Loucy (cell line): ENCODE results near the gene ERMAP.
A peak's percentile ranks its signal among the peaks of the same experiment; 100 is the strongest.

Experiments used
- H2AFZ ChIP-seq: fragments of 200-600 bp; sonication (generic); 2 replicates; pipeline ENCODE4 v1.6.0; 2016; ENCODE audit warnings: antibody characterized with exemption, mild to moderate bottlenecking, low read length, moderate library complexity
- H3F3A ChIP-seq: fragments of 200-600 bp; 2 replicates; pipeline ENCODE4 v1.6.0; 2016; ENCODE audit warnings: antibody characterized with exemption, low read depth, mild to moderate bottlenecking
- H3K27me3 ChIP-seq: fragments of 200-600 bp; sonication (generic); 2 replicates; pipeline ENCODE4 v1.6.1; 2014; ENCODE audit warnings: low read length, mild to moderate bottlenecking; ENCODE audit not compliant: insufficient read depth, poor library complexity, severe bottlenecking
- H3K36me3 ChIP-seq: fragments of 200-600 bp; sonication (generic); 2 replicates; pipeline ENCODE4 v1.6.1; 2016; ENCODE audit warnings: low read length; ENCODE audit not compliant: insufficient read depth
- H3K4me1 ChIP-seq: fragments of 200-600 bp; sonication (generic); 2 replicates; pipeline ENCODE4 v1.5.1; 2014; ENCODE audit warnings: low read length, mild to moderate bottlenecking; ENCODE audit not compliant: insufficient read depth, poor library complexity, severe bottlenecking
- H3K4me2 ChIP-seq: fragments of 200-600 bp; sonication (generic); 2 replicates; pipeline ENCODE4 v1.6.0; 2014; ENCODE audit warnings: antibody characterized with exemption, low read length, low read depth, mild to moderate bottlenecking; ENCODE audit not compliant: poor library complexity, severe bottlenecking
- H3K4me3 ChIP-seq: fragments of 200-600 bp; sonication (generic); 2 replicates; pipeline ENCODE4 v1.5.1; 2014; ENCODE audit warnings: low read length, mild to moderate bottlenecking, mixed read lengths; ENCODE audit not compliant: poor library complexity, severe bottlenecking
- H3K79me2 ChIP-seq: fragments of 200-600 bp; sonication (generic); 2 replicates; pipeline ENCODE4 v1.6.1; 2014; ENCODE audit warnings: low read length; ENCODE audit not compliant: insufficient read depth
- H3K9ac ChIP-seq: fragments of 200-600 bp; sonication (generic); 2 replicates; pipeline ENCODE4 v1.6.0; 2014; ENCODE audit warnings: mild to moderate bottlenecking, low read depth, low read length, moderate library complexity; ENCODE audit not compliant: poor library complexity, severe bottlenecking
- H3K9me2 ChIP-seq: fragments of 200-600 bp; sonication (generic); replicated peaks from 2 replicates; pipeline ENCODE4 v1.6.1; 2016; ENCODE audit warnings: low read depth, low read length, mixed read lengths
- H3K9me3 ChIP-seq: fragments of 200-600 bp; sonication (generic); 2 replicates; pipeline ENCODE4 v1.6.1; 2014; ENCODE audit warnings: mild to moderate bottlenecking, antibody characterized with exemption, low read length, low read depth; ENCODE audit not compliant: insufficient read depth
- H4K20me1 ChIP-seq: fragments of 200-600 bp; sonication (generic); 2 replicates; pipeline ENCODE4 v1.6.0; 2014; ENCODE audit warnings: antibody characterized with exemption, low read length, mild to moderate bottlenecking; ENCODE audit not compliant: insufficient read depth, poor library complexity, severe bottlenecking
- CTCF ChIP-seq: fragments of 200-600 bp; sonication (generic); conservative IDR thresholded peaks from 2 replicates; pipeline ENCODE4 v1.5.1; 2014; ENCODE audit warnings: mild to moderate bottlenecking, antibody characterized with exemption, low read length
- EZH2phosphoT487 ChIP-seq: fragments of 200-600 bp; IDR thresholded peaks from 2 replicates; pipeline ENCODE4 v1.6.1; 2018; ENCODE audit warnings: antibody characterized with exemption, mild to moderate bottlenecking, moderate library complexity, borderline replicate concordance

The ERMAP gene

GRCh38 chr1:42846257-42847110, 29.6 kb downstream of the ERMAP start, which contains the start of gene ZNF691:
TSS of gene ZNF691 (plus strand) at chr1:42846613. CDS start at chr1:42849659, 3,046 bp downstream.
- H3K9ac ChIP-seq: peak within 1 kb of the TSS; percentile 88
- H3K4me1 ChIP-seq: peaks cover 27% of the 10 kb centered on the region
- TF ChIP-seq EZH2phosphoT487 (no peak), CTCF (peak; percentile 43)
- H3F3A ChIP-seq: no peaks in the 10 kb centered on the region
- peak within 1 kb of the TSS; percentile 89 for H3K4me2 ChIP-seq
- H3K79me2 ChIP-seq: peaks cover 28% of the 10 kb centered on the region
- H3K27me3 ChIP-seq: no peaks in the 10 kb centered on the region
- no peaks in the 10 kb centered on the region; the same call in 1 of the 2 replicates for H3K36me3 ChIP-seq
- no peaks in the 10 kb centered on the region for H3K9me3 ChIP-seq
- H3K9me2 ChIP-seq: no peaks in the 10 kb centered on the region
- H3K4me3 ChIP-seq: peak within 1 kb of the TSS; percentile 89
- H2AFZ ChIP-seq: peak within 1 kb of the TSS; percentile 99
- H4K20me1 ChIP-seq: peaks cover 18% of the 10 kb centered on the region

GRCh38 chr1:42847111-42847595, 30.2 kb downstream of the ERMAP start:
- Histone ChIP-seq H3F3A (no peaks in the 10 kb centered on the region), H4K20me1 (peaks cover 18% of the 10 kb centered on the region), H3K4me1 (peaks cover 27% of the 10 kb centered on the region), H3K4me2 (peak overlapping the region; percentile 85), H3K4me3 (peak overlapping the region; percentile 89), H3K9me3 (no peaks in the 10 kb centered on the region), H3K79me2 (peaks cover 28% of the 10 kb centered on the region), H2AFZ (peak overlapping the region; percentile 85), H3K36me3 (no peaks in the 10 kb centered on the region; the same call in 1 of the 2 replicates), H3K27me3 (no peaks in the 10 kb centered on the region), H3K9me2 (no peaks in the 10 kb centered on the region), H3K9ac (peak overlapping the region; percentile 88)
- TF ChIP-seq CTCF (no peak), EZH2phosphoT487 (no peak)

- H3F3A ChIP-seq: no peaks in the 10 kb centered on the region
- H3K4me2 ChIP-seq: peak overlapping the region; percentile 85
- no peaks in the 10 kb centered on the region for H3K9me3 ChIP-seq
- TF ChIP-seq EZH2phosphoT487 (no peak), CTCF (no peak)
- no peaks in the 10 kb centered on the region; the same call in 1 of the 2 replicates for H3K36me3 ChIP-seq
- no peak overlapping the region for H2AFZ ChIP-seq
- peak overlapping the region; percentile 88 for H3K9ac ChIP-seq
- H3K4me3 ChIP-seq: peak overlapping the region; percentile 89
- peaks cover 27% of the 10 kb centered on the region for H3K4me1 ChIP-seq
- no peaks in the 10 kb centered on the region for H3K9me2 ChIP-seq
- peaks cover 28% of the 10 kb centered on the region for H3K79me2 ChIP-seq
- peaks cover 18% of the 10 kb centered on the region for H4K20me1 ChIP-seq
- no peaks in the 10 kb centered on the region for H3K27me3 ChIP-seq
Observed at GRCh38 chr1:42847721-42848460, 31.0 kb downstream of the ERMAP start.
